Measurements from ENCODE around the gene B3GNT9. TPM values are rescaled to one million over a fixed set of nuclear protein-coding genes. Genes with fewer than 3 reads are reported as not detected.

B3GNT9 gene
- total RNA-seq, 2 experiments from 2014 or later = 5.1 to 5.6 TPM

- Mint-ChIP-seq H3K36me3 (peaks cover 10% of the 10 kb centered on the region), H3K27me3 (peaks cover 43% of the 10 kb centered on the region), H3K4me3 (peak overlapping the region; percentile 12), H3K9me3 (no peaks in the 10 kb centered on the region), H3K4me1 (ENCODE audit: low read depth) (peaks cover 39% of the 10 kb centered on the region), H3K27ac (no peak overlapping the region)
- intact Hi-C loops (cut with micrococcal nuclease) = no loop called here
- no peak for DNase-seq
- ChIA-PET POLR2A (interaction anchor here (1.0 to 1.1 kb wide), 2 partner anchors 9 to 12 kb away, joined by 3 to 4 read pairs; no protein-coding TSS in a partner anchor), CTCF (interaction anchor here (0.6 to 4.1 kb wide), 6 partner anchors 9 to 147 kb away, joined by 3 to 12 read pairs (median 5); partner anchors contain the start of gene B3GNT9)
These were observed 14.6 kb upstream of the B3GNT9 start for GRCh38 chr16:67165121-67166078.

GRCh38 chr16:67164599-67165061, 13.8 kb upstream of the B3GNT9 start, which contains the start of gene HSF4:
Gene HSF4 (plus strand): TSS chr16:67164745. CDS start chr16:67164812, 67 bp downstream.
- POLR2A ChIA-PET = interaction anchor here (1.0 to 1.2 kb wide), 3 partner anchors 9 to 13 kb away, joined by 3 to 4 read pairs (median 3); no protein-coding TSS in a partner anchor
- no peak within 1 kb of the TSS for H3K27ac Mint-ChIP-seq
- peak within 1 kb of the TSS; percentile 23 for H3K4me3 Mint-ChIP-seq
- peaks cover 33% of the 10 kb centered on the region for H3K4me1 Mint-ChIP-seq (ENCODE audit: low read depth)
- intact Hi-C loops (cut with micrococcal nuclease) = no loop called here
- DNase-seq = peak; percentile 40
- CTCF ChIA-PET = interaction anchor here (0.5 to 4.1 kb wide), 6 partner anchors 10 to 350 kb away, joined by 3 to 12 read pairs (median 4); no protein-coding TSS in a partner anchor
- peaks cover 40% of the 10 kb centered on the region for H3K27me3 Mint-ChIP-seq
- no peaks in the 10 kb centered on the region for H3K9me3 Mint-ChIP-seq
- H3K36me3 Mint-ChIP-seq = peaks cover 10% of the 10 kb centered on the region

- peaks cover 40% of the 10 kb centered on the region for H3K27me3 Mint-ChIP-seq
- peak overlapping the region; percentile 23 for H3K4me3 Mint-ChIP-seq
- peaks cover 10% of the 10 kb centered on the region for H3K36me3 Mint-ChIP-seq
- DNase-seq = no peak
- H3K27ac Mint-ChIP-seq = no peak overlapping the region
- peaks cover 30% of the 10 kb centered on the region for H3K4me1 Mint-ChIP-seq (ENCODE audit: low read depth)
- POLR2A ChIA-PET = interaction anchor here (1.0 to 1.2 kb wide), 2 partner anchors 9 to 11 kb away, joined by 3 to 4 read pairs; no protein-coding TSS in a partner anchor
- CTCF ChIA-PET = interaction anchor here (0.5 to 14.8 kb wide), 10 partner anchors 9 to 351 kb away, joined by 3 to 350 read pairs (median 3); no protein-coding TSS in a partner anchor
- H3K9me3 Mint-ChIP-seq = no peaks in the 10 kb centered on the region
- intact Hi-C loops (cut with micrococcal nuclease) = no loop called here
These were observed 13.3 kb upstream of the B3GNT9 start for GRCh38 chr16:67163999-67164558.

- intact Hi-C loops (cut with micrococcal nuclease) = no loop called here
- peaks cover 34% of the 10 kb centered on the region for H3K27me3 Mint-ChIP-seq
- H3K36me3 Mint-ChIP-seq = peaks cover 10% of the 10 kb centered on the region
- H3K4me3 Mint-ChIP-seq = peak overlapping the region; percentile 8
- DNase-seq = peak; percentile 61
- H3K9me3 Mint-ChIP-seq = no peaks in the 10 kb centered on the region
- H3K4me1 Mint-ChIP-seq (ENCODE audit: low read depth) = peaks cover 36% of the 10 kb centered on the region
- no peak overlapping the region for H3K27ac Mint-ChIP-seq
- POLR2A ChIA-PET = interaction anchor here (0.8 to 1.3 kb wide), 6 partner anchors 8 to 134 kb away, joined by 3 to 6 read pairs (median 3); partner anchors contain the start of gene B3GNT9
- CTCF ChIA-PET = interaction anchor here (0.5 to 14.8 kb wide), 14 partner anchors 8 to 289 kb away, joined by 3 to 350 read pairs (median 3); partner anchors contain the start of gene EXOC3L1
These were observed 12.6 kb upstream of the B3GNT9 start for GRCh38 chr16:67163164-67163998.

GRCh38 chr16:67162506-67163163, 11.8 kb upstream of the B3GNT9 start:
- Mint-ChIP-seq H3K27ac (no peak overlapping the region), H3K4me3 (no peak overlapping the region), H3K9me3 (no peaks in the 10 kb centered on the region), H3K36me3 (peaks cover 12% of the 10 kb centered on the region), H3K4me1 (ENCODE audit: low read depth) (peaks cover 43% of the 10 kb centered on the region), H3K27me3 (peaks cover 32% of the 10 kb centered on the region)
- no peak for DNase-seq
- ChIA-PET POLR2A (interaction anchor here (0.8 to 1.3 kb wide), 5 partner anchors 11 to 133 kb away, joined by 3 to 6 read pairs (median 3); partner anchors contain the start of gene B3GNT9), CTCF (interaction anchor here (0.5 to 14.8 kb wide), 14 partner anchors 7 to 288 kb away, joined by 3 to 350 read pairs (median 3); partner anchors contain the start of genes EXOC3L1 and NOL3)
- intact Hi-C loops (cut with micrococcal nuclease) = no loop called here

GRCh38 chr16:67161595-67162058, 10.8 kb upstream of the B3GNT9 start:
- no peak overlapping the region for H3K4me3 Mint-ChIP-seq
- POLR2A ChIA-PET = no interaction called here
- no peak for DNase-seq
- peaks cover 26% of the 10 kb centered on the region for H3K27me3 Mint-ChIP-seq
- no peaks in the 10 kb centered on the region for H3K9me3 Mint-ChIP-seq
- intact Hi-C loops (cut with micrococcal nuclease) = no loop called here
- CTCF ChIA-PET = interaction anchor here (1.6 to 14.8 kb wide), 7 partner anchors 8 to 178 kb away, joined by 4 to 350 read pairs (median 20); partner anchors contain the start of gene NOL3
- H3K36me3 Mint-ChIP-seq = peaks cover 12% of the 10 kb centered on the region
- peaks cover 52% of the 10 kb centered on the region for H3K4me1 Mint-ChIP-seq (ENCODE audit: low read depth)
- H3K27ac Mint-ChIP-seq = no peak overlapping the region

GRCh38 chr16:67158637-67159600, 8.1 kb upstream of the B3GNT9 start:
- ChIA-PET CTCF (interaction anchor here (0.8 to 14.8 kb wide), 11 partner anchors 8 to 211 kb away, joined by 3 to 350 read pairs (median 8); partner anchors contain the start of genes B3GNT9, CES3 and NOL3), POLR2A (interaction anchor here (1.0 to 2.8 kb wide), 13 partner anchors 8 to 181 kb away, joined by 3 to 23 read pairs (median 5); partner anchors contain the start of genes B3GNT9, E2F4 and NOL3)
- Mint-ChIP-seq H3K27ac (peak overlapping the region; percentile 95), H3K9me3 (no peaks in the 10 kb centered on the region), H3K27me3 (peaks cover 8% of the 10 kb centered on the region), H3K36me3 (peaks cover 14% of the 10 kb centered on the region), H3K4me1 (ENCODE audit: low read depth) (peaks cover 56% of the 10 kb centered on the region), H3K4me3 (peak overlapping the region; percentile 93)
- DNase-seq = peak; percentile 93
- intact Hi-C loops (cut with micrococcal nuclease) = loop anchor here (1.0 to 5.0 kb wide), 10 partner anchors 11 to 286 kb away; partner anchors contain the start of genes FHOD1, MATCAP1, NOL3 and PHAF1

- intact Hi-C loops (cut with micrococcal nuclease) = loop anchor here (2.0 to 5.0 kb wide), 4 partner anchors 51 to 285 kb away; partner anchors contain the start of genes FHOD1 and PHAF1
- ChIA-PET POLR2A (interaction anchor here (0.8 to 2.8 kb wide), 9 partner anchors 11 to 145 kb away, joined by 3 to 23 read pairs (median 4); partner anchors contain the start of gene NOL3), CTCF (interaction anchor here (0.6 to 14.8 kb wide), 13 partner anchors 11 to 204 kb away, joined by 3 to 350 read pairs (median 7); partner anchors contain the start of genes CES3, MATCAP1 and NOL3)
- Mint-ChIP-seq H3K4me3 (peak overlapping the region; percentile 93), H3K4me1 (ENCODE audit: low read depth) (peaks cover 61% of the 10 kb centered on the region), H3K27me3 (peaks cover 5% of the 10 kb centered on the region), H3K27ac (peak overlapping the region; percentile 95), H3K36me3 (peaks cover 14% of the 10 kb centered on the region), H3K9me3 (no peaks in the 10 kb centered on the region)
- no peak for DNase-seq
These were observed 7.3 kb upstream of the B3GNT9 start for GRCh38 chr16:67157892-67158635.

All from activated CD4-positive, alpha-beta memory T cell treated with anti-CD3 and anti-CD28 coated beads for 36 hours (primary cell).